B cell (primary cell): ENCODE measurements around the gene STARD9. TPM values are rescaled to one million over a fixed set of nuclear protein-coding genes. Genes with fewer than 3 reads are reported as not detected.

ENCODE experiments used
- ATAC-seq: fragments of 200-7000 bp; cut with Tn5 transposase; one replicate; pipeline ENCODE4 v1.10.0; 2021; ENCODE audit warnings: low read depth, mild to moderate bottlenecking, moderate number of reproducible peaks, moderate library complexity
- CTCF ChIA-PET: fragments of 350-600 bp; sonication (Branson Sonifier 250); formaldehyde crosslinking; loops from one replicate; lab custom pipeline; 2021; ENCODE audit warnings: antibody characterized with exemption, inconsistent platforms; lab: Charles Lee
- POLR2A ChIA-PET: fragments of 350-600 bp; sonication (Branson Sonifier 250); formaldehyde crosslinking; loops from one replicate; lab custom pipeline; 2021; ENCODE audit warnings: antibody characterized with exemption; lab: Charles Lee
- DNase-seq: peaks from one replicate; pipeline ENCODE4 v3.0.0; 2013
- H2AFZ ChIP-seq: 2 replicates; pipeline ENCODE4 v1.6.1; 2012; ENCODE audit warnings: mild to moderate bottlenecking, low read depth, low read length; ENCODE audit not compliant: insufficient read depth, poor library complexity, severe bottlenecking
- H3K27ac ChIP-seq, 2 donors: 1 replicate in 1 of 2; 2 replicates in 1 of 2; pipeline ENCODE4 v1.5.1; 2012 to 2013; ENCODE audit warnings: low read length in 2 of 2, mild to moderate bottlenecking in 2 of 2, moderate library complexity in 1 of 2
- H3K27me3 ChIP-seq, 4 experiments: fragments of 200-600 bp in 1 of 4; sonication (generic) in 1 of 4; replicated peaks in 1 of 4; 1 replicate in 2 of 4; 2 replicates in 2 of 4; pipeline versions ENCODE4 v1.6.1 to v1.7.0; 2013 to 2016; ENCODE audit warnings: low read length in 3 of 4, mild to moderate bottlenecking in 2 of 4, mixed read lengths in 1 of 4, moderate library complexity in 1 of 4; ENCODE audit not compliant: insufficient read depth in 4 of 4, control insufficient read depth in 3 of 4; ENCODE audit errors: control extremely low read depth in 1 of 4
- H3K36me3 ChIP-seq, 2 experiments: replicated peaks in 1 of 2; 1 replicate in 1 of 2; 2 replicates in 1 of 2; pipeline versions ENCODE4 v1.6.1 to v1.7.1; 2013; ENCODE audit warnings: low read length in 1 of 2; ENCODE audit not compliant: insufficient read depth in 2 of 2, control insufficient read depth in 1 of 2; ENCODE audit errors: control extremely low read depth in 1 of 2, extremely low read depth in 1 of 2
- H3K4me1 ChIP-seq, 2 donors: fragments of 200-600 bp in 1 of 2; sonication (generic) in 1 of 2; 1 replicate in 1 of 2; 2 replicates in 1 of 2; pipeline versions ENCODE4 v1.5.1 to v1.6.1; 2013 to 2017; ENCODE audit warnings: low read length in 2 of 2; ENCODE audit not compliant: control insufficient read depth in 2 of 2, insufficient read depth in 2 of 2
- H3K4me2 ChIP-seq: replicated peaks from 2 replicates; pipeline ENCODE3; 2012; ENCODE audit warnings: mild to moderate bottlenecking, low read depth, low read length; ENCODE audit not compliant: poor library complexity, severe bottlenecking
- H3K4me3 ChIP-seq, 5 experiments: fragments of 200-600 bp in 1 of 5; sonication (generic) in 1 of 5; 1 replicate in 3 of 5; 2 replicates in 2 of 5; pipeline versions ENCODE4 v1.5.1 to v1.7.0; 2011 to 2016; ENCODE audit warnings: low read length in 4 of 5, mild to moderate bottlenecking in 4 of 5, low read depth in 2 of 5, control low read depth in 1 of 5, moderate library complexity in 1 of 5; ENCODE audit not compliant: insufficient read depth in 1 of 5; ENCODE audit errors: control extremely low read depth in 1 of 5, extremely low read depth in 1 of 5
- H3K79me2 ChIP-seq: fragments of 200-600 bp; sonication (generic); one replicate; pipeline ENCODE4 v1.6.0; 2016; ENCODE audit warnings: low read length; ENCODE audit not compliant: control insufficient read depth, insufficient read depth
- H3K9ac ChIP-seq: fragments of 200-600 bp; sonication (generic); 2 replicates; pipeline ENCODE4 v1.6.1; 2017; ENCODE audit warnings: mild to moderate bottlenecking, low read length, moderate library complexity
- H3K9me3 ChIP-seq, 3 donors: one replicate each; pipeline versions ENCODE4 v1.6.1 to v1.7.1; 2013; ENCODE audit warnings: low read length in 2 of 3; ENCODE audit not compliant: control insufficient read depth in 2 of 3, insufficient read depth in 1 of 3; ENCODE audit errors: control extremely low read depth in 1 of 3
- H4K20me1 ChIP-seq: 2 replicates; pipeline ENCODE4 v1.6.0; 2012; ENCODE audit warnings: mild to moderate bottlenecking, low read length; ENCODE audit not compliant: insufficient read depth, control insufficient read depth, poor library complexity, severe bottlenecking
- H3K27ac Mint-ChIP-seq: one replicate; pipeline ENCODE4 v1.8.0; 2021; ENCODE audit warnings: mixed read lengths
- H3K27me3 Mint-ChIP-seq: one replicate; pipeline ENCODE4 v1.8.0; 2021; ENCODE audit warnings: mixed read lengths
- H3K4me1 Mint-ChIP-seq: one replicate; pipeline ENCODE4 v1.8.0; 2021; ENCODE audit warnings: mixed read lengths
- H3K4me3 Mint-ChIP-seq: one replicate; pipeline ENCODE4 v1.8.0; 2021; ENCODE audit warnings: mixed read lengths
- H3K9me3 Mint-ChIP-seq: one replicate; pipeline ENCODE4 v1.8.0; 2022; ENCODE audit warnings: mixed read lengths; ENCODE audit not compliant: insufficient read depth
- EZH2 ChIP-seq: IDR thresholded peaks from 2 replicates; pipeline ENCODE4 v1.6.1; 2012; ENCODE audit warnings: borderline replicate concordance, low read depth, mild to moderate bottlenecking, moderate library complexity, low read length; ENCODE audit not compliant: insufficient read depth, poor library complexity, severe bottlenecking
- WGBS: methylation state at CpG from one replicate; pipeline ENCODE4 v1.1.5; 2013; ENCODE audit warnings: missing lambda C conversion rate; ENCODE audit not compliant: insufficient coverage; 5-methylcytosine and 5-hydroxymethylcytosine counted together
- intact Hi-C: fragments of 100-400 bp; cut with micrococcal nuclease; formaldehyde crosslinking; loops from one replicate; pipeline ENCODE4 v1.10.0; 2022
- polyA plus RNA-seq: library from polyadenylated mRNA; depleted of rRNA; stranded (reverse); fragments of >200 nt; gene quantifications from 2 replicates; pipeline ENCODE4 v1.2.3, GENCODE V29; 2012
- total RNA-seq, 2 donors: library from RNA; stranded (reverse); fragments of 120-200 nt in 1 of 2; gene quantifications; 1 replicate in 1 of 2; 2 replicates in 1 of 2; pipeline versions ENCODE4 v1.2.3 to v1.2.4, GENCODE V29; 2013 to 2022
- TF ChIP-seq, protein P1 (sequence below): fragments of 200-600 bp; IDR thresholded peaks from one replicate; pipeline ENCODE4 v1.8.0; 2022; ENCODE audit warnings: antibody characterized with exemption, mild to moderate bottlenecking

STARD9 gene
- total and polyA plus RNA-seq, 2 donors (not counting 1 experiment from before 2014, with no cell fraction given) = 5.0 to 23.1 TPM

- Histone ChIP-seq H2AFZ (no peak overlapping the region), H3K27ac (no peak overlapping the region), H3K4me1 (no peaks in the 10 kb centered on the region), H4K20me1 (no peaks in the 10 kb centered on the region), H3K27me3 (no peaks in the 10 kb centered on the region), H3K79me2 (no peaks in the 10 kb centered on the region), H3K9me3 (no peaks in the 10 kb centered on the region), H3K4me2 (no peak overlapping the region), H3K4me3 (no peak overlapping the region), H3K9ac (no peak overlapping the region), H3K36me3 (peaks cover 14 to 55% of the 10 kb centered on the region in 2 experiments)
- Mint-ChIP-seq H3K4me1 (no peaks in the 10 kb centered on the region), H3K4me3 (no peak overlapping the region), H3K9me3 (no peaks in the 10 kb centered on the region), H3K27ac (no peak overlapping the region), H3K27me3 (no peaks in the 10 kb centered on the region)
- no peak for TF ChIP-seq EZH2
- TF ChIP-seq, protein P1, sequence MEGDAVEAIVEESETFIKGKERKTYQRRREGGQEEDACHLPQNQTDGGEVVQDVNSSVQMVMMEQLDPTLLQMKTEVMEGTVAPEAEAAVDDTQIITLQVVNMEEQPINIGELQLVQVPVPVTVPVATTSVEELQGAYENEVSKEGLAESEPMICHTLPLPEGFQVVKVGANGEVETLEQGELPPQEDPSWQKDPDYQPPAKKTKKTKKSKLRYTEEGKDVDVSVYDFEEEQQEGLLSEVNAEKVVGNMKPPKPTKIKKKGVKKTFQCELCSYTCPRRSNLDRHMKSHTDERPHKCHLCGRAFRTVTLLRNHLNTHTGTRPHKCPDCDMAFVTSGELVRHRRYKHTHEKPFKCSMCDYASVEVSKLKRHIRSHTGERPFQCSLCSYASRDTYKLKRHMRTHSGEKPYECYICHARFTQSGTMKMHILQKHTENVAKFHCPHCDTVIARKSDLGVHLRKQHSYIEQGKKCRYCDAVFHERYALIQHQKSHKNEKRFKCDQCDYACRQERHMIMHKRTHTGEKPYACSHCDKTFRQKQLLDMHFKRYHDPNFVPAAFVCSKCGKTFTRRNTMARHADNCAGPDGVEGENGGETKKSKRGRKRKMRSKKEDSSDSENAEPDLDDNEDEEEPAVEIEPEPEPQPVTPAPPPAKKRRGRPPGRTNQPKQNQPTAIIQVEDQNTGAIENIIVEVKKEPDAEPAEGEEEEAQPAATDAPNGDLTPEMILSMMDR = no peak
- ChIA-PET CTCF (interaction anchor here (1.4 kb wide), 1 partner anchor 11 kb away, joined by 3 read pairs; no protein-coding TSS in a partner anchor), POLR2A (interaction anchor here (1.1 kb wide), 1 partner anchor 38 kb away, joined by 3 read pairs; the partner anchor contains the start of gene ZNF106)
- 100% methylated on average over 1 of the region's 3 CpGs for WGBS
- ATAC-seq (no peak), DNase-seq (no peak)
- intact Hi-C loops = no loop called here
Observed at GRCh38 chr15:42528970-42529369, 46.4 kb upstream of the STARD9 start.

DNA sequence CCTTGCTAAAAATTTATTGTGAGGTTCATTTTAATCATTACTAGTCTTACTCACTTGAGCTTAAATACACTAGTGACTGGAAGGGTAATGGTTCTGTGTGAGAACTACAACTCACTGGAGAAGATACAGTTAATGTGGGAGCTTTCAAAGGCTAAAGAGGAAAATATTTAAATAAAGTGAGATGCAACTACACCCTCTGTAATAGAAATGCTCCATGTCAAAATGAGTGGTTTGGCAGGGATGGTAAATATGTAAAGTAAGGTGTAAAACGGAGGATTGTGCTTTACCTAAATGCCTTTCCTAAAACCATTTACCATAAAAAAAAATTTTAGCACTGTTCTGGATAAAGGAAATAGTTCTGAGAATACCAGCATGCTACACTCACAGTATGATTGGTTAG lies 42.2 kb upstream of the STARD9 start:
- intact Hi-C loops = no loop called here
- no peak overlapping the region for H2AFZ ChIP-seq
- H3K27me3 Mint-ChIP-seq = no peaks in the 10 kb centered on the region
- no peak for DNase-seq
- TF ChIP-seq, protein P1 = no peak
- no peak for TF ChIP-seq EZH2
- H3K4me3 ChIP-seq = no peak overlapping the region
- H3K27me3 ChIP-seq = no peaks in the 10 kb centered on the region
- peaks cover 14 to 49% of the 10 kb centered on the region in 2 experiments for H3K36me3 ChIP-seq
- no CpG with 5 or more reads among the region's 1 CpG for WGBS
- CTCF ChIA-PET = no interaction called here
- ATAC-seq = no peak
- no peaks in the 10 kb centered on the region for H3K79me2 ChIP-seq
- H3K9ac ChIP-seq = no peak overlapping the region
- POLR2A ChIA-PET = interaction anchor here (1.1 kb wide), 1 partner anchor 28 kb away, joined by 3 read pairs; no protein-coding TSS in a partner anchor
- H3K4me3 Mint-ChIP-seq = no peak overlapping the region
- no peaks in the 10 kb centered on the region for H4K20me1 ChIP-seq
- no peaks in the 10 kb centered on the region for H3K4me1 Mint-ChIP-seq
- no peaks in the 10 kb centered on the region for H3K9me3 ChIP-seq
- no peaks in the 10 kb centered on the region for H3K9me3 Mint-ChIP-seq
- H3K27ac ChIP-seq = no peak overlapping the region
- no peak overlapping the region for H3K4me2 ChIP-seq
- no peak overlapping the region for H3K27ac Mint-ChIP-seq
- H3K4me1 ChIP-seq = no peaks in the 10 kb centered on the region
